ENCODE data around the gene ANO9. TPM values are rescaled to one million over a fixed set of nuclear protein-coding genes. Genes with fewer than 3 reads are reported as not detected.

ANO9 gene
- total RNA-seq, 1 experiment from 2014 or later, result 0.83 TPM

DNA sequence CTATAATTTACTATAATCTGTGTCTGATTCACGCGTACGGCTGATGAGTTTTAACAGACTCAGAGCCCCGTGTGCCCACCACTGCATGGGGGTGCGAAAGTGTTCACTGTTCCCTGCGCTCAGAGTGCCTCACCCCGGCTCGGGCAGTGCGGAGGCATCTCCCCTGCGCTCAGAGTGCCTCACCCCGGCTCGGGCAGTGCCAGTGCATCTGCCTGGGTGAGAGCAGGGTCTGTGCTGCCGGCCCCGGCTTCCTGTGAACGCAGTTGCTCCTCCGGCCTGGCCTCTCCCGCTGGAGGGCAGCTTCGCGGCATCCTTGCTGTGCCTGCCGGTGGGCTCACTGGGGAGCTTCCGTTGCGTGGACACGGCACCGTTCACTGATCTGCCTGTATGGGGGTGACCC is 22.5 kb upstream of the ANO9 start:
- Histone ChIP-seq H3K36me3 (replicated peaks; ENCODE audit: control insufficient read depth, insufficient read depth, low read length) (peaks cover 2% of the 10 kb centered on the region), H3K4me3 (ENCODE audit: insufficient read depth, low read depth, low read length) (no peak overlapping the region), H3K27me3 (ENCODE audit: control insufficient read depth, insufficient read depth, low read length) (no peaks in the 10 kb centered on the region)
- DNase-seq, result peak; percentile 51

DNA sequence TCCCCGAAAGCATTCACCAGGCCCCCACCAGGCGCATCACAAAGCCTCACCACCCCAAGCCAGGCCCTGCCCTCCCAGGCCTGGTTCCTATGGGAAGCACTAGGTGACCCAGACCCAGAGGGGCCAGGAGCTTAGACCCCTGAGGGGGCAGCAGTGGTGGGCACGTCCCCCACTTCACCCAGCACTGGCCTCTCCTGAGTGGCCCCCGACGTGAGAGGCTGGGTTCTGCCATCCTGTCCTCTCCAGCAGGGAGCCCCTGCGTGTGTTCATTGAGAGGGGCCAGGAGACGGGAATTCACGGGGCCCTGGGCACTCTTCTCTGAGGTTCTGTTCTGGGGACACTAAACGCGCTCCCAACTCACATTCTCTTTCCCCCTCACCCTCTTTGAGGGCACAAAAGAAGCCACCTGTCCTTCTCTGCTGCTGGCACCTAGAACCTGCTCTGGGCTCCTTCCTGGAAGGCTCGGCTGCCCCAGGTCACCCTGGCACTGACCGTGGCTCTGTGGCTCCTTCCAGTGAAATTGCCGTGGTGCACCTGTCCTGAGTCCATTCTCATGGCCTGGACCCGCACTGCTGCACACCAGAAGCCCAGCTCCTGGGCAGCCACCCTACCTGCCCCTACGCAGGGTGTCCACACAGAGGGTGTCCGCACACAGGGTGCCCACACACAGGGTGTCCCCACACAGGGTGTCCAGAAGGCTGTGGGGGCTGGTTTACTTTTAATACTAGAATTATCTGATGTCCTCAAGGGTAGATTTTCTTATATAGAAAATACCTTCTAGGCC is 20.5 kb upstream of the ANO9 start:
- peaks cover 4% of the 10 kb centered on the region for H3K36me3 ChIP-seq (replicated peaks; ENCODE audit: control insufficient read depth, insufficient read depth, low read length)
- H3K4me3 ChIP-seq (ENCODE audit: insufficient read depth, low read depth, low read length), result no peak overlapping the region
- no peak for DNase-seq
- H3K27me3 ChIP-seq (ENCODE audit: control insufficient read depth, insufficient read depth, low read length), result no peaks in the 10 kb centered on the region

DNA sequence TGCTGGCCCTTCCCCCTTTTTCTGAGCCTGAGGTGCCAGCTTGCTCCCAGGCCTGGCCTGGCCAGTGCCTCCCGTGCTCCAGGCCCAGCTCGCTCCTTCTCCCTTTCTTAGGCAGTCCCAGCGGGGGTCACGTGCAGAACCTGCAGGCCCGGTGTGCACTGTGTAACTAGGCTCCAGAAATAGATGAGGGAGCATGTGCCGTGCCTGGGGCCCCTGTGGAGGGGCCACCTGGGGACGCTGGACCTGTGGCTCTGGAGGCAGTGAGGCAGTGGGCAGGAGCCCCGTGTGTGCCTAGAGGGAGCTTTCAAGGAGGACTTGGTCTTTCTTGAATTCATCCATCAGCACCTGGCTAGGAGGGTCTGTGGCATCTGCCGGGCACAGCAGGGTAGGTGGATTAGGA is 19.8 kb upstream of the ANO9 start:
- Histone ChIP-seq H3K27me3 (ENCODE audit: control insufficient read depth, insufficient read depth, low read length) (no peaks in the 10 kb centered on the region), H3K4me3 (ENCODE audit: insufficient read depth, low read depth, low read length) (no peak overlapping the region), H3K36me3 (replicated peaks; ENCODE audit: control insufficient read depth, insufficient read depth, low read length) (peaks cover 4% of the 10 kb centered on the region)
- no peak for DNase-seq

DNA sequence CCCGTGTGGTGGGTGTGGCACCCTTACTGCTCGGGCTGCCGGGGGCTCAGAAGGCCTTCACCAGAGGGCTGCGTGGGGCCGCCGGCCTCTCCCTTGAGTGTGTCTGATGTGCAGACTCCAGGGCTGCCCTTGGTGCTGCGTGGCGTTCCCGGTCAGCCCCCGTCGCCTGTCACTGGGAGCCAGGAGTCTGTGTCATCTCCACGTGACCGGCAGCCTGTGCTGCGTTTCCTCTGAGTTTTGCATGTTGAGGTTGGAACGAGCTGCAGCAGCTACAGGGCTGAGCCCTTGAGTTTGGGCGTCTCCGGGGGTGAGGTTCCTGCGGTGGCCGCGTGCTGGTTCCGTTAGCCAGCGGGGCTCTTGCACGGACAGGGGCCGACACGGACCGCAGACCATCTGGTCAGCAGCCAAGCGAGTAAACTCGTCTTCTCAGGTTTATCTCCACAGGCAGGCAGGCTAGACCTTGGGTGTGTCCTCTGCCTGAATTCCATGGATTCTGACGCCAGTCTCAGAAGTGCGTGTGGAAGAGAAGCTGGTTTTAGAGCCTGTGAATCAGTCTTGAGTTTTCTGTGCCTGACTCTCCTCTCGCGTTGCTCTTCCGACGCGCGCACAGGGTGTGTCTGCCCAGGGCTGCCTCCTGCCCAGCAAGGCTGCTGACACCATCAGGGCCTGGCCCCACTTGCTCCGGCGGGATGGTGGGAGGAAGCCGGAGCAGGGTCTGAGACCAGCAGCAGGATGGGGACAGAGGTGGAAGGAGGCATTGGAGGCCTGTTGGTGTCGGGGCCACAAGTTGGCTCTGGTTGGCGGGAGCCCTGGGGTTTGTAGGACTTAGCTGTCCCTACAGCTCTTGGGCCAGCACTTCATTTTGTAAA is 18.8 kb upstream of the ANO9 start:
- no peak for DNase-seq
- Histone ChIP-seq H3K27me3 (ENCODE audit: control insufficient read depth, insufficient read depth, low read length) (no peaks in the 10 kb centered on the region), H3K36me3 (replicated peaks; ENCODE audit: control insufficient read depth, insufficient read depth, low read length) (peaks cover 4% of the 10 kb centered on the region), H3K4me3 (ENCODE audit: insufficient read depth, low read depth, low read length) (no peak overlapping the region)

DNA sequence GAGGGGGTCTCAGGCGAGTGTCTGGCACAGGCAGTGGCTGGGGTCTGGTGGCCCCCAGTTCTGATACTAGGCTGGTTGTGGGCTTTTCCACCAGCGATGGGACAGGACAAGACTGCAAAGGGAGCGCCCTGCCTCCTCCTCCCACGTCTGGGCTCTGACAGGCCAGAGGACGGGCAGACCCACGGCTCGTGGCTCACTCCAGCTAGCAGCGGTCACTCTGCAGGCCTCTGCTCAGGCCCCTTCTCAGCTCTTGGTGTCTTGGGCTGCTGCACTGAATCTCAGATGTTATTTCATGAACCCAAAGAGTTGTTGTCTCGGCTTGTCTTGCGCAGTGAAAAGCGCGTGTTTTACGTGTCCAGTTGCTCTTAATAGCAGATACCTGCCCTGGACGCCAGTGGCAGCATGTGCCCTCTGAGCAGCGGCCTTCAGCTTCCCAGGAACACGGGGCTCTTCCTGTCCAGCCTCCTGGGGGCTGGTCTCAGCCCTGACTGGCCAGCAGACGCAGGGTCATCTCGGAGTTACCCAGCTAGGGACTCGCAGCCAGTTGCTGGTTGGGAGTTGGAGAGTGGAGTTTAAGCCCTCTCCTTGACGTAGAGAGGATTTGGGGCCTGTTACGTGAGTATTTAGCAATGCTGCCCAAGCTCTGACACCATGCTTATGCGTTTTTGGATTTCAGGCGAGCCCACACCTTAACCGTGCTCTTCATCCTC is 17.9 kb upstream of the ANO9 start:
- DNase-seq, result no peak
- Histone ChIP-seq H3K27me3 (ENCODE audit: control insufficient read depth, insufficient read depth, low read length) (no peaks in the 10 kb centered on the region), H3K4me3 (ENCODE audit: insufficient read depth, low read depth, low read length) (no peak overlapping the region), H3K36me3 (replicated peaks; ENCODE audit: control insufficient read depth, insufficient read depth, low read length) (peaks cover 6% of the 10 kb centered on the region)

DNA sequence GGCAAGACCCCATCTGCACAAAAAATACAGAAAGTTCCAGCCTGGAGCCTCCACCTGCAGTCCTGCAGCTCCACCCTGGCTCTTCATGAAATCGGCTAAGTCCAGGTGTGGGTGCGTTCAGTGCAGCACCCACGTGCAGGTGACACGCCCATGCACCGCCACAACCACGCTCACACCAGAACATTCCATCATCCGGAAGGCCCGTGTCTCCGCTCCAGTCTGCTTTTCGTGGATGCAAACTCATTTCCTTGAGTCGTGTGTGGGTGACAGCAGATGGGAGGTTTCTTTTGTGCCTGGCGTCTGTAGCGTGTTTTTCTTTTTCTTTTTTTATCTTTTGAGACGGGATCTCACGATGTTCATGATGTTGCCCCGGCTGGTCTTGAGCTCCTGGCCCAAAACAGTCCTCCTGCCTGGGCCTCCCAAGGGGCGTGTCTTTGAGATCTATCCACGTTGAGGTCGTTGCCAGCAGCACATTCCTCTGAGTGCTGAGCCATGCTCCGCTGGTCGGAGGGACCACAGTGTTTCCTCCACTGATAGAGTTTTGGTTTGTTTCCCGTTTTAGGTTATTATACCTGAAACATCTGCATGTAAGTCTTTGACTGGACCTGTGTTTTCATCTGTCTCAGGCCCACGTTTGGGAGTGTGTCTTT is 15.4 kb upstream of the ANO9 start:
- no peak for DNase-seq
- Histone ChIP-seq H3K27me3 (ENCODE audit: control insufficient read depth, insufficient read depth, low read length) (no peaks in the 10 kb centered on the region), H3K4me3 (ENCODE audit: insufficient read depth, low read depth, low read length) (no peak overlapping the region), H3K36me3 (replicated peaks; ENCODE audit: control insufficient read depth, insufficient read depth, low read length) (peaks cover 14% of the 10 kb centered on the region)

DNA sequence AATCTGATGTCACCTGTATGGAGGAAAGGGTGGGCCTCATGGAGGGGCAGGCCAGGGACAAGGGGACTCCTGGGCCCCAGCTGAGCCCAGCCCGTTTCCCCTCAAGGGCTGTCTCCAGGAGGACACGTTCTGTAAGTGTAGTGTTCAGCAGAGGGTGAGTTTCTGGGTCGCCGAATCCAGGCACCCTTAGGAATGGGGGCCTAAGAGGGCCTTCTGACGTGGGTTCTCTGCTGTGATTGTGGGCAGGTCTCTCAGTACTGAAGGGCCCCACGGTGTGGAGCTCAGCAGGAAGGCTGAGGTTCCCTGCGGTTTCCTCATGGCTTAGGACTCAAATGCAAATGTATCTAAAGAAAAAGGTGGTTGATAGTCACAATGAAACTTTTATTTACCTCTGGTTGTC is 14.7 kb upstream of the ANO9 start:
- Histone ChIP-seq H3K4me3 (ENCODE audit: insufficient read depth, low read depth, low read length) (no peak overlapping the region), H3K27me3 (ENCODE audit: control insufficient read depth, insufficient read depth, low read length) (no peaks in the 10 kb centered on the region), H3K36me3 (replicated peaks; ENCODE audit: control insufficient read depth, insufficient read depth, low read length) (peaks cover 15% of the 10 kb centered on the region)
- no peak for DNase-seq

DNA sequence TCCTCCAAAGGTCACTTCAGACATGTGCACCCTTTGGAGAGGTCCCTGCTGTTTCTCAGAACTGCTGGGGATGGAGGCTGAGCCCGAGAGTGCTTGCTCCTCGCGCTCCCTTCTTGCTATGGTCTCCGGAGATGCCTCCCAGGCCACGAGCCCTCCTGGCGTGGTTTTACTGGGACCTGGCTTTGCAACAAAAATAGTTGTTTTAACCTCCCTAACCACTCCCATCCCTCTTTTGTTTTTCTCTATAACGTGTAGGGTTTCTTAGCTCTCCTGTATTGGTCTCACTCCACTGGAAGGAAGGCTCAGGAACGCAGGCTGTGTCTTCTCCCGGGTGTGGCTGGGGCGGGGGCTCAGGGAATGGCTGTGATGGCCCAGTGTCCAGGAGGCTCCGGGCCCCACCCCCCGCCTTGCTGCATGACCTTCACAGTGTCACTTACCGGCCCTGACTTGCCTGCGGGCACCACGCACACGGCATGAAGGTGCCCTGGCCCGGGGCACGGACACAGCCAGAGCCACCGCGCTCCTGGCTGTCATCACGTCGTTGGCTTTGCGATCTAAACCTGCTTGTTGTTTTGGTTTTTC is 13.8 kb upstream of the ANO9 start:
- peaks cover 13% of the 10 kb centered on the region for H3K36me3 ChIP-seq (replicated peaks; ENCODE audit: control insufficient read depth, insufficient read depth, low read length)

DNA sequence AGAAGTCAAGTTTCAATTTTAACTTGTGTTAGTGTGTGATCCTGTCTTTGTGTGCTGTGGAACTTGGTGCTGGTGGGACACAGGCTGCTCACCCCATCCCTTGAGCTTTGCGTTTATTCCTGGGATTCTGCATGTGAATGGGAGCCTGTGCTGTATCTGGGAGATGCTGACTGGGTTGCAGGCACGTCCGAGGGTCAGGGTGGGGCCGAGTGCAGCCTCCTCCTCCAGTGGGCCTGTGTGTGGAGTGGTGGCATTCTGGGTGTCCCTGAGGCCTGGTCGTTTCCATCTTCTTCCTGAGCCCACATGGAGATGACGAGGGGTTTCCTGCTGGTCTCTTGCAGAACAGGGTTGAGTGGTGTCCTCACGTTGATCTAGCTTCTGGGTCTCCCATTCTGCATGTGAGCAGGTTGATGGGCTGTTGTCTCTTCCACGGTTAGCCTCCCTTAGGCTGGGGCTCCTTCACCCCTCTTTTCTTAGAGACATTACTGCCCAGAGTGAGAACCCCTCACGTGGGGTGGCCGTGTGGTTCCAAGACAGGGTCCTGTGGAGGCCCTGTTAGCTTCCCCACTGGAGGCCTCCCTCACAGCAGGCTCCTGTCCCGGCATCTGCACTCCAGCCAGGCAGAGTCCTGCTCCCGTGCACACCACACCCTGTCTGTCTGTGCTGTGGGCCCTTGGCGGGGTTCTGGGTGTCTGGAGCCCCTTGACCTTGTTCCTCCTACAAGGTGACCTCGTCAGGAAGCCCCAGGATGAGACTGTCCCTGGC is 13.2 kb upstream of the ANO9 start:
- Histone ChIP-seq H3K27me3 (ENCODE audit: control insufficient read depth, insufficient read depth, low read length) (no peaks in the 10 kb centered on the region), H3K4me3 (ENCODE audit: insufficient read depth, low read depth, low read length) (no peak overlapping the region), H3K36me3 (replicated peaks; ENCODE audit: control insufficient read depth, insufficient read depth, low read length) (peaks cover 13% of the 10 kb centered on the region)
- DNase-seq, result no peak

More for the DNA sequence above, 13.8 kb upstream of the ANO9 start:
- Histone ChIP-seq H3K4me3 (ENCODE audit: insufficient read depth, low read depth, low read length) (no peak overlapping the region), H3K27me3 (ENCODE audit: control insufficient read depth, insufficient read depth, low read length) (no peaks in the 10 kb centered on the region)
- DNase-seq, result no peak

DNA sequence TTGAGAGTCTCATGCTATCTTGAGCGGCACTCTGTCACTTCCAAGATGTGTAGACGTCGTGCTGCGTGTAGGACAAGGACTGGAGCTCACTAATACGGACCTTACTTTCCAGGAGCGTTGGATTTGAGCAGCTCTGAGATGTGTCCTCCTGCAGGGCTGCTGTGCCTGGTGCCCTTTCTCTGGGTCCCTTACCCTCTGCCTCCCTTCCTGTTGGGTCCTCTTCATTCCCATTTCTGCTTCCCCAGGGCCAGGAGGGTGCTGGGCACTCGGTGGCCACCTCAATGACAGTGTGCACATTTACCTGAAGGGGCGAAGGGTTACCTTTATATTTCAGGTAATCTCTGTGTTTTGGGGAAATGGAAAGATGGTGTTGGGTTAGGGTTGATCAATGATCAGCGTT is 12.2 kb upstream of the ANO9 start:
- Histone ChIP-seq H3K27me3 (ENCODE audit: control insufficient read depth, insufficient read depth, low read length) (no peaks in the 10 kb centered on the region), H3K36me3 (replicated peaks; ENCODE audit: control insufficient read depth, insufficient read depth, low read length) (peaks cover 11% of the 10 kb centered on the region), H3K4me3 (ENCODE audit: insufficient read depth, low read depth, low read length) (no peak overlapping the region)
- DNase-seq, result no peak

DNA sequence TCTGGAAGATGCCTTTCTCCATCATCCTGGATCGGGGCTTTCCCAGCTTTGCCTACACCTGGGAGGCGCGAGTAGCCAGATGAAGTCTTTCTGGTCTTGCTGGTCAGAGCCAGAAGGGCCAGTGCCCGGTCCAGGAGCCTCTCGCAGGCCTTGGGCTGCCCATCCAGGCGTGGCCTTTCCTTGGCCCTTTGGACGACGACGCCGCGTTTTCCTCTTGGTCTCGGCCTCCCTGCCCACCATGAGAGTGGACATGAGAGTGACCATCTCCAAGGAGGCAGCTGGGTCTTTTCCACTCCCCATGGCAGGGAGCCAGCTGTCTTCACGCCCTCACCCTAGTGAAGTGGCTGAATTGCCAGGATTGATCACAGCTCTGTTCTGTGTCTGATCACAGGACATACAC is 11.8 kb upstream of the ANO9 start:
- DNase-seq, result no peak
- H3K4me3 ChIP-seq (ENCODE audit: insufficient read depth, low read depth, low read length), result no peak overlapping the region
- peaks cover 11% of the 10 kb centered on the region for H3K36me3 ChIP-seq (replicated peaks; ENCODE audit: control insufficient read depth, insufficient read depth, low read length)
- H3K27me3 ChIP-seq (ENCODE audit: control insufficient read depth, insufficient read depth, low read length), result no peaks in the 10 kb centered on the region

DNA sequence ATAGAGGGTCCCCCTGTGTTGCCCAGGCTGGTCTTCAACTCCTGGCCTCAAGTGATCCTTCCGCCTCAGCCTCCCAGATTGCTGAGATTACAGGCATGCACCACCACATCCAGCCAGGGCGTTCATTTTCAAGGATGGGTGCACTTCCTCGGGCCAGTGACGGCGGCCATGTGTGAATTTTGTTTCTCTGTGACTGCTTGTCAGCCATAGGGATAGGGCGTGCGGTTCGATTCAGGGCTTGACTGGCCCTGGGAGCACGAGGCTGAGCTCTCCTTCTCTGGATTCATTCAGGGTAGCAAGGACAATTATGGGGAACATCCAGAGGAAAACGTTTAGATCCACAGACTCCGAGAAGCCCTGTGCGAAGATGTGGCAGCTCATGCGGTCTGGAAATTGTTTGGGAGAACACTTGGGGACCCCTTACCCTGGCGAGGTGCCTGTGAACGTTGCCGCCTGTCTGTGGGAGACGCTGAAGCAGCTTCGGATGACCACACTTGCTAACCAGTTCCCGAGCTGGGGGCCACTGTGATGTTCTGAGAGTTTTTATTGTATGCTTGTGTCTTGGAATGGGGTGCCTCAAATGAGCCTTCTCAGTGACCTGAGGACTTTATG is 11.2 kb upstream of the ANO9 start:
- H3K4me3 ChIP-seq (ENCODE audit: insufficient read depth, low read depth, low read length), result no peak overlapping the region
- H3K36me3 ChIP-seq (replicated peaks; ENCODE audit: control insufficient read depth, insufficient read depth, low read length), result peaks cover 11% of the 10 kb centered on the region
- DNase-seq, result no peak
- H3K27me3 ChIP-seq (ENCODE audit: control insufficient read depth, insufficient read depth, low read length), result no peaks in the 10 kb centered on the region

DNA sequence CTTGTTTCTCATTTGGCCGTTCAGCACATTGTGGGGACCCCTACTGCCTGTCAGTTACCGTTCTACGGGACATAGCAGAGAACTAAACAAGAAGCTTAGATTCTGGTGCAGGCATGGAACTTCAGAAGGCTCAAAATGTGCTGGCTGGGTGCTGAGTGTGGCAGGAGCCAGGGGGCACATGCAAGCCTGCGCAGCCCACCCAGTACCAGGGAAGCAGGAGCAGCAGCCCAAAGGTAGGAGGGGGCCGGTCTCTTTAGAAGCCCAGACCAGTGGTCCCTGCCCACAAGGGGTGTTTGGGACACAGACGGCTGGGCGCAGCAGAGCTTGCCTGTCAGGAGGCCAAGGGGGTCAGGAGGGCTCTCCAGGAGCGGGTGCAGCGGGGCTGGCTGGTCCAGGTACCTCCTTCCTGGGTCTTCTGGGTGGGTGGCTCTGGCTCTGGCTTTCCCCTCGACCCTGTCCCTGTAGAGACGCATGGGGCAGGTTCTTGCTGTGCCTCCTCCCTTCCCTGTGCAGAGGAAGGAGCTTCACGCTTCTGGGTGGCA is 10.5 kb upstream of the ANO9 start:
- Histone ChIP-seq H3K27me3 (ENCODE audit: control insufficient read depth, insufficient read depth, low read length) (no peaks in the 10 kb centered on the region), H3K36me3 (replicated peaks; ENCODE audit: control insufficient read depth, insufficient read depth, low read length) (peaks cover 11% of the 10 kb centered on the region), H3K4me3 (ENCODE audit: insufficient read depth, low read depth, low read length) (no peak overlapping the region)
- DNase-seq, result no peak
